GM20000 (cell line): ENCODE results near the gene STAU1.
"Not testable (repeated sequence)": the region's sequence is repeated elsewhere in the genome, so short reads cannot be mapped to it uniquely, and the experiment has no call there.

Experiments
- DNase-seq: peaks from one replicate; pipeline ENCODE4 v3.0.0; 2012; ENCODE audit warnings: low spot score
- CTCF ChIP-seq: IDR thresholded peaks from 2 replicates; pipeline ENCODE4 v1.5.1; 2012; ENCODE audit warnings: mild to moderate bottlenecking, control low read depth; ENCODE audit errors: extremely low read depth, missing control alignments

Gene STAU1

GRCh38 chr20:49115564-49115963, 72.6 kb downstream of the STAU1 start:
- no peak for TF ChIP-seq CTCF
- no peak for DNase-seq

- DNase-seq: no peak
- TF ChIP-seq CTCF: no peak
Measured at GRCh38 chr20:49112596-49113274, 75.4 kb downstream of the STAU1 start.

GRCh38 chr20:49110767-49111694, 77.1 kb downstream of the STAU1 start:
- DNase-seq: no peak
- no peak for TF ChIP-seq CTCF

GRCh38 chr20:49106328-49106727, 81.8 kb downstream of the STAU1 start:
- no peak for TF ChIP-seq CTCF
- no peak for DNase-seq

- DNase-seq: not testable (repeated sequence)
Measured at GRCh38 chr20:49104979-49105547, 83.1 kb downstream of the STAU1 start.

- no peak for TF ChIP-seq CTCF
- DNase-seq: no peak
Measured at GRCh38 chr20:49104365-49104648, 83.8 kb downstream of the STAU1 start.

- no peak for TF ChIP-seq CTCF
- no peak for DNase-seq
Measured at GRCh38 chr20:49103647-49104364, 84.3 kb downstream of the STAU1 start.
